Activated CD4-positive, alpha-beta T cell treated with anti-CD3 and anti-CD28 coated beads, Interleukin-2, amount 50 U/mL, for 48 hours (primary cell): ENCODE results near the gene MFSD6.
"Not testable (repeated sequence)": the region's sequence is repeated elsewhere in the genome, so short reads cannot be mapped to it uniquely, and the experiment has no call there.

Experiments
- DNase-seq, 2 experiments: peaks; one replicate each; pipeline ENCODE4 v3.0.0-alpha.2; 2020

The MFSD6 gene

GRCh38 chr2:190505696-190506095 lies 97.5 kb downstream of the MFSD6 start:
- DNase-seq = no peak

GRCh38 chr2:190506666-190507065 lies 98.5 kb downstream of the MFSD6 start:
- DNase-seq = no peak

- DNase-seq = no peak
Observed at GRCh38 chr2:190507135-190507534, 99.0 kb downstream of the MFSD6 start.

GRCh38 chr2:190509895-190510294 lies 101.7 kb downstream of the MFSD6 start:
- DNase-seq = not testable (repeated sequence)

- DNase-seq = no peak
Observed at GRCh38 chr2:190511104-190511503, 102.9 kb downstream of the MFSD6 start.

GRCh38 chr2:190512539-190513095 lies 104.5 kb downstream of the MFSD6 start:
- DNase-seq = no peak

- DNase-seq = no peak
Observed at GRCh38 chr2:190513877-190514276, 105.7 kb downstream of the MFSD6 start.

- DNase-seq = no peak
Observed at GRCh38 chr2:190514676-190515075, 106.5 kb downstream of the MFSD6 start.

GRCh38 chr2:190515687-190516086 lies 107.5 kb downstream of the MFSD6 start:
- DNase-seq = no peak

GRCh38 chr2:190517468-190517867 lies 109.3 kb downstream of the MFSD6 start:
- DNase-seq = no peak

GRCh38 chr2:190519975-190520767 lies 112.0 kb downstream of the MFSD6 start:
- DNase-seq = no peak

GRCh38 chr2:190524928-190525327 lies 116.8 kb downstream of the MFSD6 start:
- no peak for DNase-seq

GRCh38 chr2:190526105-190526750 lies 118.1 kb downstream of the MFSD6 start:
- DNase-seq = no peak

GRCh38 chr2:190527214-190527613 lies 119.1 kb downstream of the MFSD6 start:
- no peak for DNase-seq

- no peak for DNase-seq
Observed at GRCh38 chr2:190527918-190528317, 119.8 kb downstream of the MFSD6 start.

GRCh38 chr2:190528521-190529001 lies 120.4 kb downstream of the MFSD6 start:
- DNase-seq = no peak

GRCh38 chr2:190529486-190530247 lies 121.5 kb downstream of the MFSD6 start:
- no peak for DNase-seq

- DNase-seq = no peak
Observed at GRCh38 chr2:190530248-190530900, 122.2 kb downstream of the MFSD6 start.

GRCh38 chr2:190532581-190532980 lies 124.4 kb downstream of the MFSD6 start:
- DNase-seq = no peak

GRCh38 chr2:190533175-190533967 lies 125.2 kb downstream of the MFSD6 start:
- no peak for DNase-seq

GRCh38 chr2:190533968-190534309 lies 125.8 kb downstream of the MFSD6 start:
- peak; percentile 54 to 58 for DNase-seq
